ENCODE results near the gene IGFBP4. TPM values are rescaled to one million over a fixed set of nuclear protein-coding genes. Genes with fewer than 3 reads are reported as not detected.

The IGFBP4 gene
- total and polyA plus RNA-seq, 4 donors: 197 to 565 (median 215) TPM

DNA sequence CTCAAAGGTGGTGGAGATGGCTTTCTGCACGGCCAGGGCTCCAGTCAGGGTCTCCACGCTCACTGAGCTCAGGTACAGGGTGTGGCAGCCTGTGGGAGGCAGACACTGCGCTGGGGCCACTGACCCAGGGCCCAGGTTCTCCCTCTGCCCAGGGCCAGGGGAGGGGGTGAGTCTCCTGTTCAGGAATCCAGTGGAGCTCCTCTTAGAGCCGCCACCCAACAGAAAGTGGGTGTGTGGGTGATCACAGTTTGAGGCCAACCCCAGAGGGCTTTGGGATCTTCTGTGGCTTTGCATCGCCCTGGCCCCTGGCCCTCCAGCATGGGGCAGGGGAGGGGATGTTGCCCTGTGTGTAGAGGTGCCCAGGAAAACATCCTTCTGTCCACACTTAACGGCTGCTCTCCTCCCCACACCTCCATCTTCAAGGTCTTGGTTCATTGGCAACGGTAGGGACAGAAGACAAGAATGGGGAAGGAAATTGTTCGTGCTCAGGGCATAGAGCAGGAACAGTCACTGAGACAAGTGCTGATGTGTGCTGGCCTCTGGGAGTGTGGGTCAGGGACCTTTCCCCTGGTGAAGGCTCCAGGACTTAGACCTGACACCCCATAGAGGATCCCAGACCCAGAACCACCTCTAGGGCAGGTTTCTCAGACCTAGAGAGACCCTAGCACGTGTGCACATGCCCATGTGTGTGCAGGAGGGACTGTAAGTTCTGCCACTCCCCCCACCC lies 36.7 kb downstream of the IGFBP4 start:
- TF ChIP-seq CTCF (IDR thresholded peaks at IDR 0.05; ENCODE audit: control extremely low read depth, extremely low read depth): no peak
- Histone ChIP-seq H3K27me3 (ENCODE audit: control insufficient read depth in 3 of 3, insufficient read depth in 3 of 3, low read length in 2 of 3) (peaks cover 0 to 2% (median 0%) of the 10 kb centered on the region in 3 donors), H3K4me1 (ENCODE audit: control insufficient read depth in 5 of 5, insufficient read depth in 5 of 5, low read length in 5 of 5) (peaks cover 0 to 11% (median 0%) of the 10 kb centered on the region in 5 donors), H3K36me3 (ENCODE audit: control insufficient read depth in 4 of 4, insufficient read depth in 4 of 4, low read length in 4 of 4) (no peaks in the 10 kb centered on the region), H3K9me3 (ENCODE audit: control insufficient read depth in 4 of 4, insufficient read depth in 3 of 4, low read length in 3 of 4) (no peaks in the 10 kb centered on the region), H3K27ac (ENCODE audit: low read depth in 1 of 2, low read length in 1 of 2) (peak overlapping the region in 1 of 2 donors; percentile 2), H3K4me3 (no peak overlapping the region), H3K9ac (ENCODE audit: insufficient read depth in 1 of 2, low read length in 2 of 2) (no peak overlapping the region)
- ATAC-seq (ENCODE audit: insufficient read depth, low FRiP score) (no peak), DNase-seq (no peak)
- WGBS, 2 donors: 54 to 69% methylated on average over 9 of the region's 9 CpGs

GRCh38 chr17:40480501-40481003 lies 37.3 kb downstream of the IGFBP4 start:
- DNase-seq: peak in 1 of 3 donors; percentile 53
- H3K27ac ChIP-seq (ENCODE audit: low read depth in 1 of 2, low read length in 1 of 2): peak overlapping the region in 1 of 2 donors; percentile 32
- no peak for TF ChIP-seq CTCF (IDR thresholded peaks at IDR 0.05; ENCODE audit: control extremely low read depth, extremely low read depth)
- 16 to 19% methylated on average over 12 of the region's 12 CpGs for WGBS, 2 donors
- ATAC-seq (ENCODE audit: insufficient read depth, low FRiP score): no peak
- no peak overlapping the region for H3K4me3 ChIP-seq
- H3K36me3 ChIP-seq (ENCODE audit: control insufficient read depth in 4 of 4, insufficient read depth in 4 of 4, low read length in 4 of 4): no peaks in the 10 kb centered on the region
- no peak overlapping the region for H3K9ac ChIP-seq (ENCODE audit: insufficient read depth in 1 of 2, low read length in 2 of 2)
- H3K4me1 ChIP-seq (ENCODE audit: control insufficient read depth in 5 of 5, insufficient read depth in 5 of 5, low read length in 5 of 5): peaks cover 0 to 10% (median 0%) of the 10 kb centered on the region in 5 donors
- H3K27me3 ChIP-seq (ENCODE audit: control insufficient read depth in 3 of 3, insufficient read depth in 3 of 3, low read length in 2 of 3): peaks cover 0 to 4% (median 0%) of the 10 kb centered on the region in 3 donors
- H3K9me3 ChIP-seq (ENCODE audit: control insufficient read depth in 4 of 4, insufficient read depth in 3 of 4, low read length in 3 of 4): no peaks in the 10 kb centered on the region

DNA sequence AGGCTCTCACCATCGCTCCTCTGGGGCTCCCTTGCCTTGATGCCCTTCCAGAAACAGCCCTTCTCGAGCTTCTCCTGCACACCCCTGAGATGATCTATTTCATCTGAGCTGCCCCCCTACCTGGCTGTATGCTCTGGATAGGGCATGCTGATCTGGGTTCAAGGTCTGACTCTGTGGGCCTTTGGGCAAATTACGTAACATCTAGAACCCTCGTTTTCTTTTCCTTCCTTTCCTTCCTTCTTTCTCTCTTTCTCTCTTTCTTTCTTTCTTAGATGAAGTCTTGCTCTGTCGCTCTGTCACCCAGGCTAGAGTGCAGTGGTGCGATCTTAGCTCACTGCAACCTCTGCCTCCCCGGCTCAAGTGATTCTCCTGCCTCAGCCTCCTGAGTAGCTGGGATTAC lies 37.9 kb downstream of the IGFBP4 start:
- WGBS, 2 donors: 78 to 85% methylated on average over 7 of the region's 7 CpGs
- DNase-seq (no peak), ATAC-seq (ENCODE audit: insufficient read depth, low FRiP score) (no peak)
- no peak for TF ChIP-seq CTCF (IDR thresholded peaks at IDR 0.05; ENCODE audit: control extremely low read depth, extremely low read depth)
- no peak overlapping the region for H3K9ac ChIP-seq (ENCODE audit: insufficient read depth in 1 of 2, low read length in 2 of 2)
- H3K4me1 ChIP-seq (ENCODE audit: control insufficient read depth in 5 of 5, insufficient read depth in 5 of 5, low read length in 5 of 5): peaks cover 0 to 10% (median 0%) of the 10 kb centered on the region in 5 donors
- peak overlapping the region in 1 of 2 donors; percentile 32 for H3K27ac ChIP-seq (ENCODE audit: low read depth in 1 of 2, low read length in 1 of 2)
- H3K9me3 ChIP-seq (ENCODE audit: control insufficient read depth in 4 of 4, insufficient read depth in 3 of 4, low read length in 3 of 4): no peaks in the 10 kb centered on the region
- peaks cover 0 to 4% (median 0%) of the 10 kb centered on the region in 3 donors for H3K27me3 ChIP-seq (ENCODE audit: control insufficient read depth in 3 of 3, insufficient read depth in 3 of 3, low read length in 2 of 3)
- no peaks in the 10 kb centered on the region for H3K36me3 ChIP-seq (ENCODE audit: control insufficient read depth in 4 of 4, insufficient read depth in 4 of 4, low read length in 4 of 4)
- H3K4me3 ChIP-seq: no peak overlapping the region
